GM10847 (cell line): Measurements from ENCODE around the gene NSD2.

Source experiments
- POLR2A ChIP-seq: IDR thresholded peaks from 2 replicates; pipeline ENCODE4 v1.6.1; 2011; ENCODE audit not compliant: insufficient read length; ENCODE audit errors: extremely low read depth

The NSD2 gene

DNA sequence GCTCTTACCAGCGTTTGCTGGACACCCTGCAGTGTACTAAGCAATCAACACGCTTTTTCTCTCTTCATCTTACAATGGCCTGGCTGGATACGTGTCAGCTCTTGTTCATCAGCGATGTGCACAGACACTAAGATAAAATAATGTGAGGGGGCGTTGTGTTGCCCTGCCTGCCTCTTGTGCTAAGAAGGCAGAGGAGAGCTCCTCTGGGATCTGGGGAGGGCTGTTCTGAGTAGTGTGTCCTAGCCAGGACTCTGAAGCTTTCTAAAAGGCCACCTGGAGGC is 87.9 kb downstream of the NSD2 start:
- TF ChIP-seq POLR2A: no peak

DNA sequence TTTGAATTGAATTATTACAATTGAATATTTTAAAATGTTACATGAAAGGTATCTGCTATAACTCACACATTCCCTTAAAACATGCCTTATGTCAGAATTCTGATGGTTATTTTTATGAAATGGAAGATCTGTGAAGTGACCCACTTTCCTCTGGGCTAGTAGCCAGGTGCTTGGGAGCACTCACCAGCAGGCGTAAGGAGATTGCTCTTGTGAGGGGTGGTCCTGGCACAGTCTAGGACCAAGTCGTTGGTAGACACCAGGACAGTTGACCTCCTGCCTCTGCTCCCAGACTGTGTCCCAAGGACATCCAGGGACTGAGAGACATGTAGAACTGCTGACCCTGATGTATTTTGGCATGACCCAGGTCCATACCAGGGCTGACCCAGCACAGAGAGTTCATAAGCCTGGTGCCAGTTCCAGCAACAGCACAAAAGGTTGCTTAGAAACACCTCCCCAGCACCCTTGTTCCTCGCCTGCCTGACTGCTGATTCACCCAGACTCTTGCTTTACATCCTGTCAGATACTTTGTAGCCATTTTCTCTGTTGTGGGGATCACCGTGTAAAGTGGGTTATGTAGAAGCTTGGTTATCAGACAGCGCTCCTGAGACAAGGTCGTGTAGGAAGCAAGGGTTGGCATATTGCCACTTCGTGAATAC is 89.1 kb downstream of the NSD2 start:
- no peak for TF ChIP-seq POLR2A

DNA sequence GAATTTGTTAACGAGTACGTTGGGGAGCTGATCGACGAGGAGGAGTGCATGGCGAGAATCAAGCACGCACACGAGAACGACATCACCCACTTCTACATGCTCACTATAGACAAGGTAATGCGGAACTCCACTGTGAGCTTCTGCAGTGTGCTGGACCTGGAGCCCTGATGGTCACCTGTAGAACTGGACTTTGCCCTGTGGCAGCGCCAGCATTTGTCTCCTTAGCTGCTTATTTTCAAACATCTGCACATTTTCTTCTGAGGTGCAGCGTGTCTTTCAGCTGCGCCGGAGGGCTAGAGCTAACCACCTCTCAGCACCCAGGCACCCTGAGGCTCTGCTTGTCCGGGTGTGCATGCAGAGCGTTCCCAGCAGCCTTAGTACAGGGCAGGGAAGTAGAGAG is 89.8 kb downstream of the NSD2 start:
- no peak for TF ChIP-seq POLR2A

DNA sequence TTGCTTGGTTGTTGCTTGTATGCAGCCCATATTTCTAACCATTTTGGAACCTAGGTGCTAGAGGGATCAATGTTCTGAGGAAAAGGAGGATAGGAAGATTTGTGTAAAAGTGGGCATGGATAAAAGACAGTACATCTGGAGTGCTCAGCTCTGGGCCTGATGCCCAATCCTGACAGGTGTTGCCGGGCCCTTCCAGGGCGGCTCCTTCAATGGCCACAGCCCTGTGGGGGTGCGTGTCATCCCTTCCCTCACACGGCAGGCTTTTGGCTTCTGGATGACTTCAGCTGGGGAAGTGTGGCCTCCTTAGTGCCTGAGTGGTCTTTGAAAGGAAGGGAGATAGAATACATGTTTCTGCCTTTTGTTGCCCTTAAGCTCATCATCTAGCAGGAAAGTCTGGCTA is 90.4 kb downstream of the NSD2 start:
- TF ChIP-seq POLR2A: no peak

DNA sequence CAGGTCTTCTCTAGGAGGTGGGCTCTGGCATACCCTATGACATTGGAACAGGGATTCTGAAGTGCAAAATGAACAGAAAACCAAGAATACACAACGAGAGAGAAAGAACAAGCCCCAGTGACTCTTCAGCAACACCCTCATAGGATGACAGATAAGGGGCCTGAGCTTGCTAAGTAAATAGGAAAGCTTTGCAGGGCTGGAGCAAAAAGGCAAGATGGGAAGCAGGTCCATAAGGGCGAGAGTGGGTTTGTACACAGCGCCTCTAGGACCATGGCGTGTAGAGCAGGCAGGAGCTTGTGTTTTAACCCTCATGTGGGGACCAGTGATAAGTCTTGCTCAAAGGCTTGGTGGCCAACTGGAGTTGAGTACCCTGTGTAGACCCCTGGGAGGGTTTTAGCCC is 91.8 kb downstream of the NSD2 start:
- TF ChIP-seq POLR2A: no peak

DNA sequence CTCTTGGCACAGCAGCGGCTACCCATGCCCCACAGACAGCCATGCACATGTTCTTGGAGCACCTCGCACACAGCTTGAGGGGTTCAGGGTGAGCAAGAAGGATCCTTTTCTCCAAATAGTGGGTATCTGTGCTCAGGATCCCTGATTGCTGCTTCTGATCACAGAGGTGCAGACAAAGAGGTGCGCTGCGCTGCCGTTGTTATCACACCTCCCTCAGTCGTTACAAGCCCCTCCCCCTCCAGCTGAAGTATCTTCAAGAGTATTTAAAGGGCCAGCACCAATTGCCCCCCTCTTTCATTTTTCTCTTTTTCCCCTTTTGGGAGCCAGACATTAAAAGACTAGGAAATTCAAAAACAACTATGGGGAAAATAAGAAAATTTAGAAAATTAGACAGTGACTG is 93.2 kb downstream of the NSD2 start:
- no peak for TF ChIP-seq POLR2A

DNA sequence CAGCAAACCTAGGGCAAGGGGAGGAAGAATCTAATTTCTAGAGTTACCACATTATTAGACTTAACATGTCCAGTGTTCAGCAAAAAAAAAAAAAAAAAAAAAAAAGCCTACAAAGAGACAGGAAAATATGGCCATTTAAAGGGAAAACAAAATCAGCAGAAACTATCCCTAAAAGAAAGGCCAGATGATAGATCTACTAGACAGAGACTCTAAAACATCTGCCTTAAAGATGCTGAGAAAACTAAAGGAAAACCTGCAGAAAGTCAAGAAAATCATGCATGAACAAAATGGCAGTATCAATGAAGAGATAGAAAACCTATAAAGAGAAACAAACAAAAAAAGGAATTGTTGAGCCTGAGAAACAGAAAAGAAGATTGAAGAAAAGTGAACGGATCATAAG is 93.8 kb downstream of the NSD2 start:
- TF ChIP-seq POLR2A: no peak

DNA sequence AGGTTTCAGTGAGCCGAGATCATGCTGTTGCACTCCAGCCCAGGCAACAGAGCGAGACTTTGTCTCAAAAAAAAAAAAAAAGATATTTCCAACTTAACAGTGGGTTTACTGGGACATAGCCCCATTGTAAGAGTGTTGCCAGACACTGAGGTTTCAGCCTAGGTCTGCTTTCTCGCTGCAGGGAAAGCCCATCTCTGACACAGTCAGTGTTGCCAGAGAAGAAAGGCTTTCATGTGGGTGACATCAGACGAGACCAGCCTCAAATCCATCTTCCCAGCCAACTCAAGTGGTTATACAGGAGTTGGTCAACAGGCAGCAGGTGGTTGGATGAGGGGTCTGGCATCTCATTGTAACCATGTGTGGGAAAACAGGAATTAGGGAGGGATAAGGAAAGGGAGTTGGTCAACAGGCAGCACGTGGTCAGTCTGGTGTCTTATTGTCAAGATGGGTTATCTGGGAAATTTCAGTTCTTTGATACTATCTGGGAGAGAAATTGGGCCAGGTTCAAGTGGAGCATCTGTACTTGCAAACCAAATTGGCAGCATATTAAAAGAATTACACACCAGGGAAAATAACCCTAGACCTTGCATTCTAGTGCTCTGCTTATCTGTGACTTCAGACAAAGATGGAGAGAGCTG is 96.4 kb downstream of the NSD2 start:
- TF ChIP-seq POLR2A: no peak

DNA sequence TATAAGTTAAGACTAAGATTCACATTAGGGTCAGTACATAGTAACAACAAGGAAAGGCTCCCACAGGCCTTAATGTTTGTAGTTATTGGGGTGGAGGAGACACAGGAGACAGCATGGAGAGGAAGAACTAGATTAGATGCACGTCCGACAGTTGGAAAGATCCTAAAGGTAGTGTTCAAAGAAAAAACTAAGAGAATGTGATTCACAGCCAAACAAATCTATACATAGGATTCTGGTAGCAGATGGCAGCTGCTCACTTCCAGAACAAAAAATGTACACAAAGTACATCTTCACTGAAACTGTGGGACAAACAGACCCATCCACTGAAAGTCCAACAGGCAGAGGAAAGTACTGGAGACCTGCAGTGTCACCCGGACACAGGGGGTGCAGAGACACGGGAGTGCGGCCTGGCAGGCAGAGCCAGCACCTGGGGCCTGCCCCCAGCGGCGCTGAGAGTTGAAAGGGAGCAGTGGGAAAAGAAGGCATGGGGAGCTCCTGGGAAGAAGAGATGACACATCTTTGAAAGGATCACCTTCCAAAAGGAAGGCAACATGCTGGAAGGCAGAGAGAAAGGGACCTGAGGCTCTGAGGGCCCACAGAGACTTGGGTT is 97.6 kb downstream of the NSD2 start:
- no peak for TF ChIP-seq POLR2A

DNA sequence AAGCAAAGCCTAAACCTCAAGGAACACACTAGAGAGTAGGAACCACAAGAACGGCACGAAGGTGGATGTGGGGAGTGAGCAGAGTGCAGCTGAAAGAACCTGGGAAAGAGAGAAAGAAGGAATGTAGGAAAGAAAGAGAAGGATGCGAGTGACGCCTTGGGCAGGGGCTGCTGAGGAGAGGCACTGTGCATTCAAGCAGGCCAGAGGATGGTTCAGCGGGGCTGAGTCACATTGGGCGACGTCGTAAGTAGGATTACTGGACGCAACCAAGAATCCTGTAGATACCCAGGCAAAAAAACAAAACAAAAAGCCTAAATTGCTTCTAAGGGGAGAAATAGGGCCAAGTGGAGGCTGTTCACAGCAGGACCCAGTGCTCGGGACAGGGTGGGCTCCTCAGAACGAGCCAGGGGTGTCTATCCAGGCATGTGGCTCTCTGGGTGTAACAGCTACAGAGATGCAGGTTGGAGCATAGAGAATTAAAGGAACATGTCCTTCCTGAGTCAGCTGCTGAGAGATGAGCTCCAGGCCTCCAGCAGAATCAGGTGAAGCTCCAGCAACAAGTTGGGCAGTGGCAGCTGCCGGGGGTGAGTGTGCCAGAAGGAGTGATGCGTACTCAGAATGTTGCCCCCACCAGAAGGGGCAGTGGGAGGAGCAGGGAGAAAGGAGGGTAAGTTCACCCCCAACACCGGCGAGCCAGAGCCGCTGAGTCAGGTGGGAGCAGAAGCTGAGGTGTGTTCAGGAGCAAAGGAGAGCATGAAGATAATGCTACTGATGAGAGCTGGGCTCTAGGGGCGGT is 98.9 kb downstream of the NSD2 start:
- TF ChIP-seq POLR2A: no peak

DNA sequence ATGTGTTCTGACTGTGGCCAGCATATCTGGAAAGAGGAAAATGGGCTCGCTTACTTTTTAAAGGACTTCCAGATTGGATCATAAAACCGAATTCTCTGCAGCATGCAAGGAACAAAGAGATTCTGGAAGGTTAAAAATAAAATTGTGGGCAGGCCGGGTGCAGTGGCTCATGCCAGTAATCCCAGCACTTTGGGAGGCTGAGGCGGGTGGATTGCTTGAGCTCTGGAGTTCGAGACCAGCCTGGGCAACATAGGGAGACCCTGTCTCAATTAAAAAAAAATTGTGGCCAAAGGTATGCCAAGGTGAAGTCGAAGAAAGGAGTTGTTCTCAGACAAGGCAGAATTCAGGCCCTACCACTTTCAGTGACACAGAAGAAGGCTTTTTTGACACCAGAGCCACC is 99.7 kb downstream of the NSD2 start:
- no peak for TF ChIP-seq POLR2A

DNA sequence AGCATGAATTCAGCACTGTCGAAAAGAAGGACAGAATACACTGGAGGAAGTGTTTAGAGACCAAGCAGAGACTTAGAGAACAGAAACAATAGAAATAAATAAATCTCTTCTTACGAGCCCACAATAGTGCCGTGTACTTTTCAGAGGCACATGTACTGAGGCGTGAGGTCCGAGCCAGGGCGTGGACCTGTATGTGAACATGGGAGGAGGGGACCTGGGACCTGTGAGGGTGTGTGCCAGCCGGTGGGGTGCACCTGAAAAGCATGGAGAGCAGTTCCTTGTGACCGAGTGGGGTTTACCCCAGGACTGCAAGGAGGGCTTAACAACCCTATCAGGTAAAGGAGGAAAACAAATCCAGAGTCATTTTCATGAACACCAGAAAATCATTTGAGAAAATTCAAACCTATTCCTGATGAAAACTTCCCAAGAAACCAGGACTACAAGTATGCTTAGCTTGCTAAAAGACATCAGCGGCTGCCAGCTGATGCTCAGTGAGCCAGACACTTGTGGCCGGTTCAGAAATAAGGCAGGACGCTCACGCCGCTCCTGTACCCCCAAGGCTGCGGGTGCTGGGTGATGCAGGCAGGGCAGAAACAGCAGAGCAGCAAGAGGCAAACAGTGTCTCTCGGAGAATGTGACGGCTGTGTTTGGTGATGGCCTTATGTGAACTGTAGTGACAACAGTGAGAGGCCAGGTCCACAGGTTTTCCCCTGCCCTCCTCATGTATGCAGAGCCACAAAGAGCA is 100.4 kb downstream of the NSD2 start:
- no peak for TF ChIP-seq POLR2A

DNA sequence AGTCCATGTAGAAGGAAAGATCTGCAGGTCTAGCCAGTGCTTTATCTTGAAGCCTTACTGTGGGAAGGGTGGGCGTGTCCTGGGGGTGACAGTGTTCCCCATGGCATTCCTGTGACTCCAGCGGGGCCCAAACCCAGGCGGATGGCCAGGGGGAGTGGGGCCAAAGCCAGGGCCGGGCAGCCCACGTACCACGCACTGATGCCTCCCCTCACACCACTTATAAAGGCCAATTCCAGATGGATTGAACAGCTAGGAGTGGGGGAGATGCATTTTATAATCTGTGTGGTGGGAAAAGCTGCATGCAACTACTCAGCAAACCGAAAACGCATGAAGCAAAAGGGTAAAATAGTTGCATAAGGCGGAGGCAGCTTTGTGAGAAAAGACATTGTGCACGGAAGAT is 101.2 kb downstream of the NSD2 start:
- TF ChIP-seq POLR2A: no peak

DNA sequence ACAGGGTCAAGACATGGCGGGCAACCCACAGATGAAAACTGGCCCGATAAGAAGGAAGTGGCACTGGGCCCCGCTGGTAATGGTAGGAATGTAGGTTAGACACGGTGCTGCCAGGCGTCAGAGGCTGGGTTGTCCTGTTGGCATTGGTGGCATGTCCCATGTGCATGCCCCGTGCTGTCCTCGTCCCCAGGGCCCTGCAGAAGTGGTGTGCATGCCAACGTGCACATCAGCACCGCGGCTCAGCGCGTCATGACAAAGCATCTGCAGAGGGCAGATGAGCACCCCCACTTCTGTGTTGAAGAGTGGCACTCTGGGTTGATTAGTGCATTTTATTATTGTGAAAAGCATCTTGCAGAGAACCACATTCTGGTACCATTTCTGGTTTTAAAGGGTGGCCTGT is 102.0 kb downstream of the NSD2 start:
- TF ChIP-seq POLR2A: no peak

DNA sequence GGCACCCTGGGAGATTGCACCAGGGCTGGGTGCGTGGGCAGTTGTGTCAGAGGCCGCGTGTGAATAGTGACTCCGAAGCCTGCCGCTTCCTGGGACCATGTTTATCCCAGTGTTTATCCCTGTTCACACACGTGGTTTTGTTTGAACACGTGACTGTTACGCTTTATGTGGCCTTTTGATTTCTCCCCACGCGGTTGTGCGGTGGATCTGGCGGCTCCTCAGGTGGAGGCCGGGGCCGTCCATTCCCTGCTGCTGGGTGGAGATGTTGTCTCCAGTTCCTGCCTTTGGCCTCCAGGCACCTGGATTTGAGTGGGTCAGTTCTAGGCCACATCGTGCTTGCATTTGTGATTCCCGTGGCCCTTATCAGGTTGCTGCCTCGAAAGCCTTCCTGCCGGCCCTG is 102.5 kb downstream of the NSD2 start:
- TF ChIP-seq POLR2A: no peak

DNA sequence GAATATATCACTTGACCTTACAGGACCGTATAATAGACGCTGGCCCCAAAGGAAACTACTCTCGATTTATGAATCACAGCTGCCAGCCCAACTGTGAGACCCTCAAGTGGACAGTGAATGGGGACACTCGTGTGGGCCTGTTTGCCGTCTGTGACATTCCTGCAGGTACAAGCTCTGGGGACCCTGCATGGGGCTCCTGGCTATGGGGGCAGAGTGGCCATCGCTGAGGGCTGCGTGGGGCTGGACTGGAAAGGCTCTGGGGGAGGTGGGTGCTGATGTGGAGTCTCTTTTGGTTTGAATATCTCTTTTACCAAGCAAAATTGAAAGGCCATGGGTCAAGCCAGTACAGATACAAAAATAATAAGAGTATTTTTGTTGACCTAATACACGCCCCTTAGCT is 103.6 kb downstream of the NSD2 start:
- no peak for TF ChIP-seq POLR2A

DNA sequence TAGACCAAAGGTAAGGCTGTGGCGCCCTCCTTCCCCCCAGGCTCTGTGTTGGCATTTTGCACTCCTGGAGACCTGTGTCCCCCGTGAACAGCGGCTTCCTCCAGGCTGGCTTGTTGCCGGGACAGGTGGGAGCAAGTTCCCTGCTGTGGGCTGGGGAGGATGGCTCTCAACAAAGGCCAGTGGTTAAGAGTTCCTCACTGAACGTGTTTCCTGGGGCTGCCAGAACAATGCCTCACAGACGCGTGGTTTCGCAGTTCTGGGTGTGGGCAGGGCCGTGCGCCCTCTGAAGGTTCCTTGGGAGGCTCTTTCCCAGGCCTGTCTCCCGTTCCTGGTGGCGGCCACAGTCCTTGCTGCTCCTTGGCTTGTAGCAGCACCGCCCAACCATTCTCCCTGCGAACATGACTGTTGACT is 104.2 kb downstream of the NSD2 start:
- no peak for TF ChIP-seq POLR2A
